ENCODE data around the gene C14orf180. TPM values are rescaled to one million over a fixed set of nuclear protein-coding genes. Genes with fewer than 3 reads are reported as not detected.

Gene C14orf180
- total RNA-seq, 3 donors from 2014 or later (not counting 1 experiment from before 2014, with no cell fraction given): not detected

DNA sequence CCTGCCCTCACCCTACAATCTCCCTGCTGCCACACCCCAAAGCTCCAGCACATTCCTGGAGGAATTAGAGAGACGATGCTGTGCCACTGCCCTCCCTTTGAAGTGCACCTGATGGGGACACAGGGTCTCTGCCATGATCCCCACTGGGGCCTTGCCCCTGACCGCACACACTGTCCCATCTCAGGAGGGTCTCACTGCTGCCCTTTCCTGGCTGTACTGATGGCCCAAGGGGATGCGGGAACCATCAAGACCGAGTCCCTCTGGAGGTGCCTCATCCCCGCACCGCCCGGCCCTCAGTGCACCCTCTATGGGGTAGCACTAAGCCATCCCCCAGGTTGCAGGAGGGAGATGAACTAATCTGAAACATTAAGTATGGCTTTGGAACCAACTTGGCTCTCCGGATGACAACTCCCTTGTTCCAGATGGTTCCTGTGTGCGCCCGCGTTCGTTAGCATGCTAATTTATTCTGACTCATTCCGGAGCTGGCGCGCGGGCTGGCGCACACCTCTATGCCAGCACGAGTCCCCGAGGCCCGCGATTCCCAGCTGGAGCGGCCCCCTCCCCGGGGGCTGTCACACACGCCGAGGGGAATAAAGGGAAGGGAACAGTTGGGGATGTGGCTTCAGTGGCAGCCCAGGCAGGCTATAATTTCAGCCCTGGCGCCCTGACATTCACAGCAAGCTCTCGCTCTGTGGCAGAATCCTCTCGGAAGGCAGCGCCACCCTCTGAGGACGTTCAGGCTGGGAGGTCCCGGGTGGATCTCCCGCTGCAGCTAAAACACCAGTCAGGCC, 34.2 kb upstream of the C14orf180 start:
- Mint-ChIP-seq H3K27ac (no peak overlapping the region), H3K27me3 (ENCODE audit: low read depth in 2 of 2) (peaks cover 23 to 27% of the 10 kb centered on the region in 2 donors), H3K36me3 (no peaks in the 10 kb centered on the region), H3K4me3 (no peak overlapping the region), H3K4me1 (no peaks in the 10 kb centered on the region), H3K9me3 (no peaks in the 10 kb centered on the region)
- ATAC-seq (peak in 1 of 3 donors; percentile 6), DNase-seq (no peak)
- TF ChIP-seq, protein P1, sequence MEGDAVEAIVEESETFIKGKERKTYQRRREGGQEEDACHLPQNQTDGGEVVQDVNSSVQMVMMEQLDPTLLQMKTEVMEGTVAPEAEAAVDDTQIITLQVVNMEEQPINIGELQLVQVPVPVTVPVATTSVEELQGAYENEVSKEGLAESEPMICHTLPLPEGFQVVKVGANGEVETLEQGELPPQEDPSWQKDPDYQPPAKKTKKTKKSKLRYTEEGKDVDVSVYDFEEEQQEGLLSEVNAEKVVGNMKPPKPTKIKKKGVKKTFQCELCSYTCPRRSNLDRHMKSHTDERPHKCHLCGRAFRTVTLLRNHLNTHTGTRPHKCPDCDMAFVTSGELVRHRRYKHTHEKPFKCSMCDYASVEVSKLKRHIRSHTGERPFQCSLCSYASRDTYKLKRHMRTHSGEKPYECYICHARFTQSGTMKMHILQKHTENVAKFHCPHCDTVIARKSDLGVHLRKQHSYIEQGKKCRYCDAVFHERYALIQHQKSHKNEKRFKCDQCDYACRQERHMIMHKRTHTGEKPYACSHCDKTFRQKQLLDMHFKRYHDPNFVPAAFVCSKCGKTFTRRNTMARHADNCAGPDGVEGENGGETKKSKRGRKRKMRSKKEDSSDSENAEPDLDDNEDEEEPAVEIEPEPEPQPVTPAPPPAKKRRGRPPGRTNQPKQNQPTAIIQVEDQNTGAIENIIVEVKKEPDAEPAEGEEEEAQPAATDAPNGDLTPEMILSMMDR (IDR thresholded peaks at IDR 0.05): no peak
- Histone ChIP-seq H3K4me3 (ENCODE audit: low read length) (no peak overlapping the region), H3K27ac (ENCODE audit: low read length) (no peak overlapping the region), H3K9me3 (ENCODE audit: control insufficient read depth, insufficient read depth, low read length) (no peaks in the 10 kb centered on the region), H3K4me1 (ENCODE audit: control insufficient read depth, insufficient read depth, low read length) (no peaks in the 10 kb centered on the region), H3K36me3 (ENCODE audit: control insufficient read depth, insufficient read depth, low read length) (no peaks in the 10 kb centered on the region), H3K27me3 (ENCODE audit: control insufficient read depth, insufficient read depth, low read length) (no peaks in the 10 kb centered on the region)
- intact Hi-C loops (cut with micrococcal nuclease): no loop called here
- WGBS (ENCODE audit: insufficient coverage): 69% methylated on average over 32 of the region's 32 CpGs

DNA sequence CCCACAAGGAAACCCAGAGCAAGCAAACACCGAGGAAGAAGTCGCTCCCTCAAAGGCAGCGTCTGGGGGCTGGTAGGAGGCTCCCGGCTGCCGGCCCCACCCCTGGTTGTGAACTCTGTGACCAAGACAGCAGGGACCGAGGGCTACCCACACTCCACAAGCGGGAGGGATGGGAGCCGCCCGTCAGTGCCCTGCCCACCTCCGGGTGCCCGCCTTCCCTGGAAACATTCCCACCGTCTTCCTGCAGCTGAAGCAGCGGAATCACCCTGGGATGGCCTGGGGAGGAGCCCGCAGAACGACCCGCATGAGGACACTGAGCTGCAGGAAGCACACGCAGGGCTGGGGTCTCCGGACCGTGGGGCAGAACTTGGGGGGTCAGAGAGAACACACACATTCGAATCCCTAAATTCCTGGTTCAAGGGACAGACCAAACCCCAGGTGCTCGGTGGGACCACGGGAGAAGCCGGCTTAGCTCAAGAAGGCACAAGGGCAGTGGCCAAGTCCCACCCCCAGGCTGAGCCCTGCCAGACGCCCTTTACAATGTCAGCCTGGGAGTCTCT, 33.5 kb upstream of the C14orf180 start:
- H3K27me3 Mint-ChIP-seq (ENCODE audit: low read depth in 2 of 2): peaks cover 21 to 27% of the 10 kb centered on the region in 2 donors
- DNase-seq: no peak
- no peaks in the 10 kb centered on the region for H3K4me1 Mint-ChIP-seq
- no peaks in the 10 kb centered on the region for H3K9me3 Mint-ChIP-seq
- intact Hi-C loops (cut with micrococcal nuclease): no loop called here
- H3K36me3 Mint-ChIP-seq: no peaks in the 10 kb centered on the region
- TF ChIP-seq, protein P1 (IDR thresholded peaks at IDR 0.05): no peak
- H3K27ac Mint-ChIP-seq: no peak overlapping the region
- WGBS (ENCODE audit: insufficient coverage): 58% methylated on average over 24 of the region's 24 CpGs
- Histone ChIP-seq H3K9me3 (ENCODE audit: control insufficient read depth, insufficient read depth, low read length) (no peaks in the 10 kb centered on the region), H3K27ac (ENCODE audit: low read length) (no peak overlapping the region), H3K4me1 (ENCODE audit: control insufficient read depth, insufficient read depth, low read length) (no peaks in the 10 kb centered on the region), H3K36me3 (ENCODE audit: control insufficient read depth, insufficient read depth, low read length) (no peaks in the 10 kb centered on the region), H3K27me3 (ENCODE audit: control insufficient read depth, insufficient read depth, low read length) (no peaks in the 10 kb centered on the region), H3K4me3 (ENCODE audit: low read length) (no peak overlapping the region)
- no peak for ATAC-seq
- no peak overlapping the region for H3K4me3 Mint-ChIP-seq

DNA sequence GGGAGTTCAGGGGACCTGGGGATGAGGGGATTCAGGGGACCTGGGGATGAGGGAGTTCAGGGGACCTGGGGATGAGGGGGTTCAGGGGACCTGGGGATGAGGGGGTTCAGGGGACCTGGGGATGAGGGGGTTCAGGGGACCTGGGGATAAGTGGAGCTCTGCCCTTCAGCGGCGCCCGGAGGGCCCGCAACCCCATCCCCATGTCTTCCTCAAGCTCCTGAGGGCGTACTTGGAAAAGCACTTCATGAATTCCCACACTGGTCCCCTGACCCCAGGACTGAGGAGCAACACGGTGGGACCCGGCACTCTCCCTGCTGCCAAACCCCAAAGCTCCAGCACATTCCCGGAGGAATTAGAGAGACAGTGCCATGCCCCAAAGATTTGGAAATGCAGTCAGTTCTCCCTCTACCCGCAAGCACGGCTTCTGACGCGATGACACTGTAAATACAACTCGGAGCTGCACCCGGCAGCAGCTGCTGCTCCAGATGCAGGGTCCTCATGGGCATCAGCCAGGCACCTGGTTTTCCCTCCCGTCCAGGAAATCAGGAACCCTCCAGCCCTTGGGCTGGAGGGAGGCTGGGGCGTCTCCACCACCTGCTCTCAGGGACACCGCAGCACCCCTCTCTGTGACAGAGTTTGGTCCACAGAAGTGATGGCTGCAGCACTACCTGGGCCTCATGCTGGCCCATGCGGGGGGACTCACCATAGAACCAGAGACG, 32.8 kb upstream of the C14orf180 start:
- DNase-seq (no peak), ATAC-seq (no peak)
- Histone ChIP-seq H3K4me1 (ENCODE audit: control insufficient read depth, insufficient read depth, low read length) (no peaks in the 10 kb centered on the region), H3K4me3 (ENCODE audit: low read length) (no peak overlapping the region), H3K27ac (ENCODE audit: low read length) (no peak overlapping the region), H3K27me3 (ENCODE audit: control insufficient read depth, insufficient read depth, low read length) (no peaks in the 10 kb centered on the region), H3K9me3 (ENCODE audit: control insufficient read depth, insufficient read depth, low read length) (no peaks in the 10 kb centered on the region), H3K36me3 (ENCODE audit: control insufficient read depth, insufficient read depth, low read length) (no peaks in the 10 kb centered on the region)
- H3K4me3 Mint-ChIP-seq: no peak overlapping the region
- H3K36me3 Mint-ChIP-seq: no peaks in the 10 kb centered on the region
- TF ChIP-seq, protein P1 (IDR thresholded peaks at IDR 0.05): no peak
- intact Hi-C loops (cut with micrococcal nuclease): no loop called here
- no peaks in the 10 kb centered on the region for H3K9me3 Mint-ChIP-seq
- peaks cover 21 to 26% of the 10 kb centered on the region in 2 donors for H3K27me3 Mint-ChIP-seq (ENCODE audit: low read depth in 2 of 2)
- WGBS (ENCODE audit: insufficient coverage): 81% methylated on average over 19 of the region's 19 CpGs
- no peaks in the 10 kb centered on the region for H3K4me1 Mint-ChIP-seq
- H3K27ac Mint-ChIP-seq: no peak overlapping the region
